ENCODE results near the gene ABCA5. TPM values are rescaled to one million over a fixed set of nuclear protein-coding genes. Genes with fewer than 3 reads are reported as not detected.
A peak's percentile ranks its signal among the peaks of the same experiment; 100 is the strongest.
"Not testable (repeated sequence)": the region's sequence is repeated elsewhere in the genome, so short reads cannot be mapped to it uniquely, and the experiment has no call there.

Gene ABCA5
- total and polyA plus RNA-seq, 4 donors, result 18.7 to 84.4 (median 48.8) TPM

DNA sequence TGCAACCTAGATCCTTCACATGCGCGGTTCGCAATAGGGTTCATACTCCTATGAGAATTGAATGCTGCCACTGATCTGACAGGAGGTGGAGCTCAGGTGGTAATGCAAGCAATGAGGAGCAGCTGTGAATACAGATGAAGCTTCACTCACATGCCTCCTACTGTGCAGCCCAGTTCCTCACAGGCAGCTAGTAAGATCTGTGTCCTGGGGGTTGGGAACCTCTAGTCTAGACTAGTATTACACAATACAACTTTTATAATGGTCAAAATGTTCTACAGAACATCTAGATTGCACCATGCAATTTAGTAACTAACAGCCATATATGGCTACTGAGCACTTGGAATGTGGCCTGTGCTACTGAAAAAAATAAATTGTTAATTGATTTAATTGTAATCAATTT lies 26.7 kb downstream of the ABCA5 start:
- Histone ChIP-seq H3K27me3 (ENCODE audit: control insufficient read depth in 4 of 4, insufficient read depth in 4 of 4, low read length in 3 of 4) (no peaks in the 10 kb centered on the region), H3K9ac (ENCODE audit: low read depth in 1 of 2, low read length in 2 of 2) (no peak overlapping the region), H3K4me1 (ENCODE audit: control insufficient read depth in 4 of 4, insufficient read depth in 4 of 4, low read length in 3 of 4) (peaks cover 0 to 4% (median 0%) of the 10 kb centered on the region in 4 donors), H3K9me3 (ENCODE audit: control insufficient read depth in 4 of 4, low read length in 3 of 4) (no peaks in the 10 kb centered on the region), H3K36me3 (ENCODE audit: control insufficient read depth in 4 of 4, insufficient read depth in 3 of 4, low read depth in 1 of 4, low read length in 3 of 4) (peaks cover 0 to 4% (median 3%) of the 10 kb centered on the region in 4 donors), H3K4me3 (ENCODE audit: low read depth in 1 of 3, low read length in 3 of 3) (no peak overlapping the region), H3K27ac (ENCODE audit: low read depth in 1 of 2, low read length in 2 of 2) (no peak overlapping the region)
- 98% methylated on average over 3 of the region's 3 CpGs for WGBS
- TF ChIP-seq FOXA1 (IDR thresholded peaks at IDR 0.05) (no peak), HNF4G (IDR thresholded peaks at IDR 0.05) (no peak), RXRA (IDR thresholded peaks at IDR 0.05) (peak in 1 of 2 donors; percentile 22), HNF4A (conservative IDR thresholded peaks at IDR 0.05) (peak; percentile 32 to 38), YY1 (IDR thresholded peaks at IDR 0.05) (peak; percentile 32)
- TF ChIP-seq, protein P1, sequence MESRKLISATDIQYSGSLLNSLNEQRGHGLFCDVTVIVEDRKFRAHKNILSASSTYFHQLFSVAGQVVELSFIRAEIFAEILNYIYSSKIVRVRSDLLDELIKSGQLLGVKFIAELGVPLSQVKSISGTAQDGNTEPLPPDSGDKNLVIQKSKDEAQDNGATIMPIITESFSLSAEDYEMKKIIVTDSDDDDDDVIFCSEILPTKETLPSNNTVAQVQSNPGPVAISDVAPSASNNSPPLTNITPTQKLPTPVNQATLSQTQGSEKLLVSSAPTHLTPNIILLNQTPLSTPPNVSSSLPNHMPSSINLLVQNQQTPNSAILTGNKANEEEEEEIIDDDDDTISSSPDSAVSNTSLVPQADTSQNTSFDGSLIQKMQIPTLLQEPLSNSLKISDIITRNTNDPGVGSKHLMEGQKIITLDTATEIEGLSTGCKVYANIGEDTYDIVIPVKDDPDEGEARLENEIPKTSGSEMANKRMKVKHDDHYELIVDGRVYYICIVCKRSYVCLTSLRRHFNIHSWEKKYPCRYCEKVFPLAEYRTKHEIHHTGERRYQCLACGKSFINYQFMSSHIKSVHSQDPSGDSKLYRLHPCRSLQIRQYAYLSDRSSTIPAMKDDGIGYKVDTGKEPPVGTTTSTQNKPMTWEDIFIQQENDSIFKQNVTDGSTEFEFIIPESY (IDR thresholded peaks at IDR 0.05), result no peak
- TF ChIP-seq, protein P2, sequence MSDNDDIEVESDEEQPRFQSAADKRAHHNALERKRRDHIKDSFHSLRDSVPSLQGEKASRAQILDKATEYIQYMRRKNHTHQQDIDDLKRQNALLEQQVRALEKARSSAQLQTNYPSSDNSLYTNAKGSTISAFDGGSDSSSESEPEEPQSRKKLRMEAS (IDR thresholded peaks at IDR 0.05), result peak; percentile 34
- no peak for DNase-seq (ENCODE audit: low spot score)

DNA sequence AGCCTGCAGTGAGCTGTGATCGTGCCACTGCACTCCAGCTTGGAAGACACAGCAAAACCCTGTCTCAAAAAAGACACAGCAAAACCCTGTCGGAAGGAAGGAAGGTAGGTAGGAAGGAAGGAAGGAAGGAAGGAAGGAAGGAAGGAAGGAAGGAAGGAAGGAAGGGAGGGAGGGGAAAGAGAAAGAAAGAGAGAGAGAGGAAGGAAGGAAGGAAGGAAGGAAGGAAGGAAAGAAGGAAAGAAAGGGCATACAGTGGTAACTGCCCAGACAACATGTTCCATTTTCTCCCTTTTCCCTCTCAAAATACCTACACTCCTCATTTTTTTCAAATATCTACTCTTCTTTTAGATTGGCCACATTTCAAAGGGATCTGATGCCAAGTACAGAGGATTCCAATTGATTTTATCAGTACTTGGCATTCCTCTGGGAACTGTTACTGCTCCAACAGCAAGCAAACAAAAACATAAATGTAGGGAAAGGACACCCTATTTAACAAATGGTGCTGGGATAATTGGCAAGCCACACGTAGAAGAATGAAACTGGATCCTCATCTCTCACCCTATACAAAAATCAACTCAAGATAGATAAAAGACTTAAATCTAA lies 28.7 kb downstream of the ABCA5 start:
- H3K36me3 ChIP-seq (ENCODE audit: control insufficient read depth in 4 of 4, insufficient read depth in 3 of 4, low read depth in 1 of 4, low read length in 3 of 4), result peaks cover 1 to 10% (median 6%) of the 10 kb centered on the region in 4 donors
- WGBS, result 77% methylated on average over 3 of the region's 3 CpGs
- not testable (repeated sequence) for H3K27me3 ChIP-seq (ENCODE audit: control insufficient read depth in 4 of 4, insufficient read depth in 4 of 4, low read length in 3 of 4)

DNA sequence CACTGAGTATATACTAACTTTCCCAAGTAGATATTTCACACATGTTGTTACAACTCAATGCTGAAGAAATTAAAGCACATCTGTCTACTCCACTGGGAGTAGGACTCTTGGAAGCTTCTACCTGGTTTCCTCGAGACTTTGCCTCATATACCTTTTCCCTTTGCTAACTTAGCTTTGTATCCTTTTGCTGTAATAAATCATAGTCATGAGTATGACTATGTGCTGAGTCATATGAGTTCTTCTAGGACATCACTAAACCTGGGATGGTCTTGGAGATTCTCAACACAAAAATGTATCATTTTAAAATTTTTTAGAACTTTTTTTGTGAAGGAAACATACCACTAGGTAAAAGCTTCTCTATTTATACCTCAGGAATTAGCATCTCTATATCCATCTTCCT lies 39.8 kb downstream of the ABCA5 start:
- TF ChIP-seq TAF1 (conservative IDR thresholded peaks at IDR 0.05), result no peak
- TF ChIP-seq JUND (IDR thresholded peaks at IDR 0.05), result no peak
- TF ChIP-seq, protein P1 (IDR thresholded peaks at IDR 0.05), result no peak
- TF ChIP-seq FOXA2 (IDR thresholded peaks at IDR 0.05), result no peak
- TF ChIP-seq, protein P2 (IDR thresholded peaks at IDR 0.05), result no peak
- no peak for TF ChIP-seq RAD21 (IDR thresholded peaks at IDR 0.05)
- TF ChIP-seq, protein P3, sequence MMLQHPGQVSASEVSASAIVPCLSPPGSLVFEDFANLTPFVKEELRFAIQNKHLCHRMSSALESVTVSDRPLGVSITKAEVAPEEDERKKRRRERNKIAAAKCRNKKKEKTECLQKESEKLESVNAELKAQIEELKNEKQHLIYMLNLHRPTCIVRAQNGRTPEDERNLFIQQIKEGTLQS (IDR thresholded peaks at IDR 0.05), result no peak
- TF ChIP-seq GABPA (IDR thresholded peaks at IDR 0.05 in 1 of 2, conservative IDR thresholded peaks at IDR 0.05 in 1 of 2), result no peak
- TF ChIP-seq FOXA1 (IDR thresholded peaks at IDR 0.05), result no peak
- TF ChIP-seq SP1 (IDR thresholded peaks at IDR 0.05), result no peak
- TF ChIP-seq EGR1 (IDR thresholded peaks at IDR 0.05; ENCODE audit: low read depth in 2 of 2), result no peak
- no peak for TF ChIP-seq NR2F2 (IDR thresholded peaks at IDR 0.05)
- TF ChIP-seq, protein P4, sequence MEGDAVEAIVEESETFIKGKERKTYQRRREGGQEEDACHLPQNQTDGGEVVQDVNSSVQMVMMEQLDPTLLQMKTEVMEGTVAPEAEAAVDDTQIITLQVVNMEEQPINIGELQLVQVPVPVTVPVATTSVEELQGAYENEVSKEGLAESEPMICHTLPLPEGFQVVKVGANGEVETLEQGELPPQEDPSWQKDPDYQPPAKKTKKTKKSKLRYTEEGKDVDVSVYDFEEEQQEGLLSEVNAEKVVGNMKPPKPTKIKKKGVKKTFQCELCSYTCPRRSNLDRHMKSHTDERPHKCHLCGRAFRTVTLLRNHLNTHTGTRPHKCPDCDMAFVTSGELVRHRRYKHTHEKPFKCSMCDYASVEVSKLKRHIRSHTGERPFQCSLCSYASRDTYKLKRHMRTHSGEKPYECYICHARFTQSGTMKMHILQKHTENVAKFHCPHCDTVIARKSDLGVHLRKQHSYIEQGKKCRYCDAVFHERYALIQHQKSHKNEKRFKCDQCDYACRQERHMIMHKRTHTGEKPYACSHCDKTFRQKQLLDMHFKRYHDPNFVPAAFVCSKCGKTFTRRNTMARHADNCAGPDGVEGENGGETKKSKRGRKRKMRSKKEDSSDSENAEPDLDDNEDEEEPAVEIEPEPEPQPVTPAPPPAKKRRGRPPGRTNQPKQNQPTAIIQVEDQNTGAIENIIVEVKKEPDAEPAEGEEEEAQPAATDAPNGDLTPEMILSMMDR (IDR thresholded peaks at IDR 0.05; ENCODE audit: low read depth, low read length, missing input control), result no peak
- TF ChIP-seq, protein P5, sequence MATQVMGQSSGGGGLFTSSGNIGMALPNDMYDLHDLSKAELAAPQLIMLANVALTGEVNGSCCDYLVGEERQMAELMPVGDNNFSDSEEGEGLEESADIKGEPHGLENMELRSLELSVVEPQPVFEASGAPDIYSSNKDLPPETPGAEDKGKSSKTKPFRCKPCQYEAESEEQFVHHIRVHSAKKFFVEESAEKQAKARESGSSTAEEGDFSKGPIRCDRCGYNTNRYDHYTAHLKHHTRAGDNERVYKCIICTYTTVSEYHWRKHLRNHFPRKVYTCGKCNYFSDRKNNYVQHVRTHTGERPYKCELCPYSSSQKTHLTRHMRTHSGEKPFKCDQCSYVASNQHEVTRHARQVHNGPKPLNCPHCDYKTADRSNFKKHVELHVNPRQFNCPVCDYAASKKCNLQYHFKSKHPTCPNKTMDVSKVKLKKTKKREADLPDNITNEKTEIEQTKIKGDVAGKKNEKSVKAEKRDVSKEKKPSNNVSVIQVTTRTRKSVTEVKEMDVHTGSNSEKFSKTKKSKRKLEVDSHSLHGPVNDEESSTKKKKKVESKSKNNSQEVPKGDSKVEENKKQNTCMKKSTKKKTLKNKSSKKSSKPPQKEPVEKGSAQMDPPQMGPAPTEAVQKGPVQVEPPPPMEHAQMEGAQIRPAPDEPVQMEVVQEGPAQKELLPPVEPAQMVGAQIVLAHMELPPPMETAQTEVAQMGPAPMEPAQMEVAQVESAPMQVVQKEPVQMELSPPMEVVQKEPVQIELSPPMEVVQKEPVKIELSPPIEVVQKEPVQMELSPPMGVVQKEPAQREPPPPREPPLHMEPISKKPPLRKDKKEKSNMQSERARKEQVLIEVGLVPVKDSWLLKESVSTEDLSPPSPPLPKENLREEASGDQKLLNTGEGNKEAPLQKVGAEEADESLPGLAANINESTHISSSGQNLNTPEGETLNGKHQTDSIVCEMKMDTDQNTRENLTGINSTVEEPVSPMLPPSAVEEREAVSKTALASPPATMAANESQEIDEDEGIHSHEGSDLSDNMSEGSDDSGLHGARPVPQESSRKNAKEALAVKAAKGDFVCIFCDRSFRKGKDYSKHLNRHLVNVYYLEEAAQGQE (IDR thresholded peaks at IDR 0.05), result no peak
- no peak for DNase-seq (ENCODE audit: low spot score)
- H3K4me1 ChIP-seq (ENCODE audit: control insufficient read depth in 4 of 4, insufficient read depth in 4 of 4, low read length in 3 of 4), result no peaks in the 10 kb centered on the region
- peaks cover 6 to 43% (median 19%) of the 10 kb centered on the region in 4 donors for H3K36me3 ChIP-seq (ENCODE audit: control insufficient read depth in 4 of 4, insufficient read depth in 3 of 4, low read depth in 1 of 4, low read length in 3 of 4)
- no peak overlapping the region for H3K4me3 ChIP-seq (ENCODE audit: low read depth in 1 of 3, low read length in 3 of 3)
- H3K27me3 ChIP-seq (ENCODE audit: control insufficient read depth in 4 of 4, insufficient read depth in 4 of 4, low read length in 3 of 4), result no peaks in the 10 kb centered on the region
- no peak overlapping the region for H3K27ac ChIP-seq (ENCODE audit: low read depth in 1 of 2, low read length in 2 of 2)
- 100% methylated on average over 1 of the region's 1 CpG for WGBS
- H3K9ac ChIP-seq (ENCODE audit: low read depth in 1 of 2, low read length in 2 of 2), result no peak overlapping the region
- no peaks in the 10 kb centered on the region for H3K9me3 ChIP-seq (ENCODE audit: control insufficient read depth in 4 of 4, low read length in 3 of 4)

More for the DNA sequence above, 28.7 kb downstream of the ABCA5 start:
- H3K9me3 ChIP-seq (ENCODE audit: control insufficient read depth in 4 of 4, low read length in 3 of 4); H3K9ac ChIP-seq (ENCODE audit: low read depth in 1 of 2, low read length in 2 of 2); DNase-seq (ENCODE audit: low spot score); H3K4me3 ChIP-seq (ENCODE audit: low read depth in 1 of 3, low read length in 3 of 3); H3K27ac ChIP-seq (ENCODE audit: low read depth in 1 of 2, low read length in 2 of 2); H3K4me1 ChIP-seq (ENCODE audit: control insufficient read depth in 4 of 4, insufficient read depth in 4 of 4, low read length in 3 of 4): not testable (repeated sequence)

Data from liver (tissue), 9 donors.